IPS-18c (cell line): ENCODE results near the gene MEGF9.
A peak's percentile ranks its signal among the peaks of the same experiment; 100 is the strongest.

Experiments
- H3K4me3 ChIP-seq: 2 replicates; pipeline ENCODE4 v1.7.0; 2013; ENCODE audit warnings: low read depth, mild to moderate bottlenecking, low read length, moderate library complexity; ENCODE audit not compliant: insufficient read depth
- H3K9me3 ChIP-seq: one replicate; pipeline ENCODE4 v1.6.1; 2013; ENCODE audit warnings: mild to moderate bottlenecking, low read length, moderate library complexity; ENCODE audit not compliant: control insufficient read depth, insufficient read depth

The MEGF9 gene

DNA sequence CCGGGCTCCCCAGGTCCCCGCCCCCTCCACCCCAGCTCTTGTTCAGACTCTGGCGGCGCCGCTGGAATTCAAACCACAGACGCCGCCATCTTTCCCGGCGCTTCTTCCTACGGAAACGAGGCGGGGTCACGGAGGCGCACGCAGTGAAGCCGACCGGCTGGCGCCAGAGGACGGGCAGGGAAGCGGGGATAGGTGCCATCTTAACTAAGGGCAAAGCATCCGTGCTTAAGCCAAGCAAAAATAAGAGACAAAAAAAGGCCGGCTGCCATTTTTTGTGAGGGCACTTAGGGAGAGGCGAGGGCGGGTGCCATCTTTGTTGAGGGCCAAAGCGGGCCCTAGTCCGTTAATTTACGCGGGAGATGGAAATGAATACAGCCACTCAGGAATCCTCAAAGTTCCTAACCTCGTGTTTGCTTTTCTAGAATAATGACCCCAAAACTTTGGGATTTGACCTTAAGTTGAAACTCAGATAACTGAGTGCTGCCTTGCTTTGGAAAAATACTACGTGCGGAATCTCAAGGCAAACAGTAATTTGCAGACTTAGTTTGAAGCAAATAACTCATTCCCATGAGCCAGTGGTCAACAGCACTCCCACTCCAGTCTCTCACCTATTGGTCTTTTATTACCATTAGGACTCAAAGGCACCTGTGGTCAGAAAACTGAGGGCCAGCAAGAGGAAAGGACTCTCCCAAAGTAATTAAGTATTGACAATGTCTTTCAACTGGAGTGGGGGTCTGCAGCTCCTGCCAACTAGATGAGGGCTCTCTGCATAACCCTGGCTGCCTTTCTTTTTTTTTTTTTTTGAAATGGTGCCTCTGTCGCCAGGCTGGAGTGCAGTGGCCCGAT is 134.0 kb downstream of the MEGF9 start, which contains the start of gene CDK5RAP2:
Gene CDK5RAP2 (minus strand): TSS at position 117 of the 846 bp plus-strand sequence. CDS start 189 bp downstream, outside the sequence.
- Histone ChIP-seq H3K9me3 (peaks cover 2% of the 10 kb centered on the region), H3K4me3 (peak within 1 kb of the TSS; percentile 89)

DNA sequence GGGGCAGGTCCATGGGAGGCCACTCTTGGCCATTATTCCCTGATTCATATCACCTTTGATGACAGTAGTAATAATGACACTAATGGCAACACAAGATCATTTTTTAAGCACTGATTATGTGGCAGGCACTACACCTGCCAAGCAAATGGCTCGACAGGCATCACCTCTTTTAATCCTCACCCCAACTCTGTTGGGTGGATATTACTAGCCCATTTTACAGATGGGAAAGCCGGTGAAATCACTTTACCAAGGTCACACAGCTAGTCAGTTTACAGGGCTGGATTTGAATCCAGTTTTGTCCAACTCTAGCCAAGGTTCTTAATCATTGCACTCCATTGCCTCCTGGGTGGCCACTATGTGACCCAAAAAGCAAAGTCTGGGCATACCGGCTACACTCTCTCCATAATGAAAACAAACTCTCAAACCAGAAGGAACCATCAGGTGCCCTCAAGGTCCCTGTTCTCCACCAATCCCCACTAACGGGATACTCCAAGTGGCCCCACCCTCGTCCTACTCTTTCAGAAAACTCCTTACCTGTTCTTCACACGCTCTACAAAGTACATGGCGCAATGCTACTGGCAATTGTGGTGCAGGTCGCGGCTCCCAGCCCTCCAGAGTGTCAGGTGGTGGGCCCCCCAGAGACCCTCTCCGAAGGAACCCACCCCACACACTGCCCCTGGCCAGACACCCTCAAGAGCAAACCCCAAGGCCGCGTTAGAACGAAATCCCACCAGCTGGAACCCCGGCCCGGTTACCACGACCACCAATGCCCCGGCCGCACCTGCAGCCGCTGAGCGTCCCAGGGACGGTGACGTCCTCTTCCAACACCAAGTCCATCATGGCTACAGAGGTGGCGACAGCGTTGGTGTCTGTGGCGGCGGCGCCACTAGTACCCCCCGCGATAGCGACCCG is 134.9 kb downstream of the MEGF9 start:
- Histone ChIP-seq H3K4me3 (peak overlapping the region; percentile 89), H3K9me3 (peaks cover 2% of the 10 kb centered on the region)

DNA sequence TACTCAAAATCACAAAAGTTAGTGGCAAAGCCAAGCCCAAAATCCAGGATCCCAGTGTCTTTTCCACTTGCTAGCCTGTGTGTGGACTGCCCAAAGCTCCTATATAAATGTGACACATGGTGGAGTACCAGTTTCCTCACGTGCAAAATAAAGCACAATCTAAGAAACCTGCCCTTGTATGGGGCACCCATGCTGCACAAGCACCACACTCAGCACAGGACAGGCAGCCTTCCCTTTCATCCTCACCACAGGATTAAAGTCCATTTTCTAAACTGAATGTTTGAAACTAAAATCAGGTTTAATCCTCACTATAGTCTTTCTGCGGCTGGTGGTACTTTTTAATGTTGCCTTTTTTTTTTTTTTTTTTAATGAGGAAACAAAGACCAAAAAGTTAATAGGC is 139.8 kb downstream of the MEGF9 start:
- Histone ChIP-seq H3K4me3 (no peak overlapping the region), H3K9me3 (no peaks in the 10 kb centered on the region)

- Histone ChIP-seq H3K9me3 (no peaks in the 10 kb centered on the region), H3K4me3 (no peak overlapping the region)
These were observed 141.8 kb downstream of the MEGF9 start for GRCh38 chr9:120572472-120572871.

DNA sequence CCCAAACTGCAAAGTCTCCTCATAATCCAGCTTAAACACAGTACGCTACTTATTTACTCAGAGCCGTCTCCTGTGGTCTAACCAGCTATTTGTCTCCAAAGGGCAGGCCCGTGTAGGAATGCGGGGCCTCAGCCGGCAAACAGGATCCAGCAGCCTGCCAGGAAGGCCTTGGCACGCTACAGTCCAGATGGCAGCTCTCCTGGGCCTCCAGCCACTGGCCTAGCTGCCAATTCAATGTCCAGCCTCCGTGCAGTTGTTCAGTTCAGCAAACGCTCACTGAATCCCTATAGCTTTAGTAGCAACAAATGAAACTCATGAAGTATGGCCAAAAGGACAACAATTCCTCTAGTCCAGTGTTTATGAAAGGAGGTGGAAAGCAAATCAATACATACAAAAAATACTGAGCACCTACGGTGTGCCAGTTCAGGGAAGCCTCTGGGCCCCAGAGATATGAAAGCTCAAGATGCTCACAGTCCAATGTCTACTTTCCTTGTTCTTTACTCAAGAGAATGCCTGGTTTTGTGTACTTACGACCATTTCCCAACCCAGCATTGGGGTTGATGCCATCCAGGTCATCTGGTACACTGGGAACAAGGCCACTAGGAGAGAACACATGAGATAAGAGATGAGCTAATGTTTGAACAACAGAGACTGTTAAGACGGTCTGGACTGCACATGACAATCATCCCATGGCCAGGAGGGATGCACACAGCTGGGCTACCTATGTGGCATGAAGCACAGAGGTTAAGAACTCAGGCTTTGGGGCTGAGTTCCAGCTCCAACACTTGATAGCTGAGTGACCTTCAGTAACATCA is 142.6 kb downstream of the MEGF9 start:
- H3K9me3 ChIP-seq: no peaks in the 10 kb centered on the region

DNA sequence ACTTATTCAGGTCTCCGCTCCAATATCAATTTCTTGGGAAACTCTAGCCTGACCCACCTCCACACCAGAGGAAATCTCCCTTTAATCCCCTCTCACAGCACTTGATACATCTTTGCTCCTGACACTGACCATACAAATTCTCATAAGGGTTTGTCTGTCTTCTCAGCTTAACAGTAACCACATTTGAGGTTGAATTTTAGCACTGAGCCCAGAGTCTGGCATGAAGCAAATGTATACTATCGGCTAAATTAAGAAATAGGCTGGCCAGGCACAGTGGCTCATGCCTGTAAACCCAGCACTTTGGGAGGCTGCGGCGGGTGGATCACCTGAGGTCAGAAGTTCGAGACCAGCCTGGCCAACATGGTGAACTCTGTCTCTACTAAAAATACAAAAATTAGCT is 144.0 kb downstream of the MEGF9 start:
- Histone ChIP-seq H3K4me3 (no peak overlapping the region), H3K9me3 (no peaks in the 10 kb centered on the region)

More for the DNA sequence above, 142.6 kb downstream of the MEGF9 start:
- H3K4me3 ChIP-seq: no peak overlapping the region

GRCh38 chr9:120569556-120569955 is 144.7 kb downstream of the MEGF9 start:
- Histone ChIP-seq H3K4me3 (no peak overlapping the region), H3K9me3 (no peaks in the 10 kb centered on the region)

GRCh38 chr9:120568816-120569215 is 145.5 kb downstream of the MEGF9 start:
- Histone ChIP-seq H3K9me3 (no peaks in the 10 kb centered on the region), H3K4me3 (no peak overlapping the region)

DNA sequence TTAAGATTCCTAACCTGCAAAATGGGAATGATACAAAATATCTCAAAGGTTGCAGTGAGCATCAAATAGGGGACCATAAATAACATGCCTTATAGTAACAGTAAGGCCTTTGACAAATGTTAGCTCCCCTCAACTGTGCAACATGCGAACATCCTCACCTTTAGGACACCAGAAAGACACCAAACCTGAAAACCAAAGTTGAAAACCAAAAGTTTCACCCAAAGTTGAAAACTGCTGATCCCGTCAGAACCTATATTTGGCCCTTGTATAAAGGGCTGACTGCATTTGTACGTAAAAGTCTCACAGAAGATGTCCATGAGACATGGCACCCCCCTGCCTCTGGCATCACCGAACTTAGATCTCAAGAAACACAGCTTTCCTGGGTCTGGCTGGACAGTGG is 146.4 kb downstream of the MEGF9 start:
- no peak overlapping the region for H3K4me3 ChIP-seq
- H3K9me3 ChIP-seq: no peaks in the 10 kb centered on the region

DNA sequence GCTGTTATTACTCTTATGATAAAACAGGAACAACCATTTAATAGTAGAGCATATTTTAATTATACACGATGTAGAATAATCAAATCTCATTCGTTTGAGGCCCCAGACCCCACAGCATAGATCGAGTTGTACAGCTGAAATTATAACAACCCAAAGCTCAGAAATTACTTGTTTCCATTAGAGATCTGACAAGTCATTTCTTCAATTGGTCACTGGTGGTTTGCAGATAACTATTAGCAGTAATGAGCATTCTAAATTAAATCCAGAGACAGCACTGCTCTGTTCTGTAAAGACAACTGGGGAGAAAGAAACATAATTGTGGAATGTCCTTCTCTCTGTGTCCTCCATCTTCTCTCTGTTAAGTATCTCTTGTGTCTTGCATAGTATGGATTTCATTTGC is 147.2 kb downstream of the MEGF9 start:
- Histone ChIP-seq H3K9me3 (no peaks in the 10 kb centered on the region), H3K4me3 (no peak overlapping the region)

DNA sequence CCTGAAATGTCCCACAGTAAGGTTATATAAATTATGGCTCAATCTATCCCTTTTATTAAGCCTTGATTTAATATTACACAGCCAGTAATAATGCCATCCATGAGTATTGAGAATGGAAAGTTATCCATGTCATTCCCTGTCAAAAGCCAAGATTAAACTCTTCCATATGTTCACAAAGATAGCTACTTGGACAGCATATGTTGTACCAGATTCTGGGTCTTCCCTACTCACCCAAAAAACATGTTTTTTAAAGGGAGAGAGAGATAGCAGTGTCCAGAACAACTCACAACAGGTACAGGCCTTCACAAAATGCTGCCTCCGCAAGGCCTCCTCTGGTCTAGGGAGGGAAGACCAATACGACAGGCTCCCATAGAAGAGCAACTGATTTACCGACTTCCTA is 149.7 kb downstream of the MEGF9 start:
- Histone ChIP-seq H3K4me3 (no peak overlapping the region), H3K9me3 (no peaks in the 10 kb centered on the region)

DNA sequence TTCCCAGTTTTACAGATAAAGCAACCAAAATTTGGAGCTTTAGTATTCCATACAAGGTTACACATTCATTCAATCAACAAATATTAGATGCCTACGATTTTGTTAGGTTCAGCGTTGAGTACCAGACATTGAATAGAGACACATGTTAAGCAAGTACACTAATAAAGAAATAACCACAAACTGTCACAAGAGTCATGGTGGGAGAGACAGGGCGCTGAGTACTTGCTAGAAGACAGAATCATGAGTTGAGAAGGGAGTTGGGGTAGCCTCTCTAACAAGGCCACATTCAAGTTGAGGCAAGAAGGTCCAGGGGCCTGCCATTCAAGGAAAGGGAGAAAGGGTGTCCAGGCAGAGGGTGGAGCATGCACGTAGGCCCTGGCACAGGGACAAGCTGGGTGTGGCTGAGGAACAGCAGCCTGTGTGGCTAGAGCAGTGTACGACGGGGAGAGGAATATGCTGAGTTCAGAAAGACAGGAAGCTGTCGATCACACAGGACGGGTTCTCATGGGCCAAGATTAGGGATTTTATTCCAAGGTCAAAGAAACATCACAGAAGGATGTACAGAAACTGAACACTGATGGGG is 151.3 kb downstream of the MEGF9 start:
- Histone ChIP-seq H3K9me3 (no peaks in the 10 kb centered on the region), H3K4me3 (no peak overlapping the region)

- no peak overlapping the region for H3K4me3 ChIP-seq
- H3K9me3 ChIP-seq: no peaks in the 10 kb centered on the region
These were observed 152.6 kb downstream of the MEGF9 start for GRCh38 chr9:120561709-120562108.

GRCh38 chr9:120559546-120559945 is 154.7 kb downstream of the MEGF9 start:
- Histone ChIP-seq H3K9me3 (no peaks in the 10 kb centered on the region), H3K4me3 (no peak overlapping the region)

- Histone ChIP-seq H3K4me3 (no peak overlapping the region), H3K9me3 (no peaks in the 10 kb centered on the region)
These were observed 155.8 kb downstream of the MEGF9 start for GRCh38 chr9:120558454-120558853.

DNA sequence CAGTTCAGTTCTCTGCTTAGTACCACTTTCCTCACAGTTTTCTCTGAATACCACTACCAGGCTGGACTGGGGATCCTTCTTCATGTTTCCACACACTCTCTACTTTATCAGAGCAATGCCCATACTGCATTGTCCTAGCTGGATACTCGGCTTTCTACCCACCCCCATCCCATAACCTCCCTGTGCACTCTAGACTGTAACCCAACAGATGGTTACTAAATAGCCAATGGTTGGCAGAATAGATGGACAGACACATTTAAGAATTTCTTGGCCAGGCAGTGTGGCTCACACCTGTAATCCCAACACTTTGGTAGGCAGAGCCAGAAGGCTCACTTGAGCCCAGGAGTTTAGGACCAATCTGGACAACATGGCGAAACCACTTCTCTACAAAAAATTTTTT is 157.1 kb downstream of the MEGF9 start:
- Histone ChIP-seq H3K9me3 (no peaks in the 10 kb centered on the region), H3K4me3 (no peak overlapping the region)

- no peaks in the 10 kb centered on the region for H3K9me3 ChIP-seq
- no peak overlapping the region for H3K4me3 ChIP-seq
These were observed 157.5 kb downstream of the MEGF9 start for GRCh38 chr9:120556775-120557174.
